ENCODE data around the gene LRGUK.
A peak's percentile ranks its signal among the peaks of the same experiment; 100 is the strongest.
"Not testable (repeated sequence)": the region's sequence is repeated elsewhere in the genome, so short reads cannot be mapped to it uniquely, and the experiment has no call there.

LRGUK gene, protein sequence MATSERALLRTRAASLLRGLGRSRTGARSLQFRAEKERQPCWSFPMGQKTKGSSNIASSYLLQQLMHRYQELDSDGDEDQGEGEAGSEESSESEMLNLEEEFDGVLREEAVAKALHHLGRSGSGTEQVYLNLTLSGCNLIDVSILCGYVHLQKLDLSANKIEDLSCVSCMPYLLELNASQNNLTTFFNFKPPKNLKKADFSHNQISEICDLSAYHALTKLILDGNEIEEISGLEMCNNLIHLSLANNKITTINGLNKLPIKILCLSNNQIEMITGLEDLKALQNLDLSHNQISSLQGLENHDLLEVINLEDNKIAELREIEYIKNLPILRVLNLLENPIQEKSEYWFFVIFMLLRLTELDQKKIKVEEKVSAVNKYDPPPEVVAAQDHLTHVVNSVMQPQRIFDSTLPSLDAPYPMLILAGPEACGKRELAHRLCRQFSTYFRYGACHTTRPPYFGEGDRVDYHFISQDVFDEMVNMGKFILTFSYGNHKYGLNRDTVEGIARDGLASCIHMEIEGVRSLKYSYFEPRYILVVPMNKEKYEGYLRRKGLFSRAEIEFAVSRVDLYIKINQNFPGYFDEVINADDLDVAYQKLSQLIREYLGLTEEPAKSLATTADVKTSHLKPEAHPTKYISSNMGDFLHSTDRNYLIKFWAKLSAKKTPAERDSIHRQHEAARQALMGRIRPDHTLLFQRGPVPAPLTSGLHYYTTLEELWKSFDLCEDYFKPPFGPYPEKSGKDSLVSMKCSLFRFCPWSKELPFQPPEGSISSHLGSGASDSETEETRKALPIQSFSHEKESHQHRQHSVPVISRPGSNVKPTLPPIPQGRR

DNA sequence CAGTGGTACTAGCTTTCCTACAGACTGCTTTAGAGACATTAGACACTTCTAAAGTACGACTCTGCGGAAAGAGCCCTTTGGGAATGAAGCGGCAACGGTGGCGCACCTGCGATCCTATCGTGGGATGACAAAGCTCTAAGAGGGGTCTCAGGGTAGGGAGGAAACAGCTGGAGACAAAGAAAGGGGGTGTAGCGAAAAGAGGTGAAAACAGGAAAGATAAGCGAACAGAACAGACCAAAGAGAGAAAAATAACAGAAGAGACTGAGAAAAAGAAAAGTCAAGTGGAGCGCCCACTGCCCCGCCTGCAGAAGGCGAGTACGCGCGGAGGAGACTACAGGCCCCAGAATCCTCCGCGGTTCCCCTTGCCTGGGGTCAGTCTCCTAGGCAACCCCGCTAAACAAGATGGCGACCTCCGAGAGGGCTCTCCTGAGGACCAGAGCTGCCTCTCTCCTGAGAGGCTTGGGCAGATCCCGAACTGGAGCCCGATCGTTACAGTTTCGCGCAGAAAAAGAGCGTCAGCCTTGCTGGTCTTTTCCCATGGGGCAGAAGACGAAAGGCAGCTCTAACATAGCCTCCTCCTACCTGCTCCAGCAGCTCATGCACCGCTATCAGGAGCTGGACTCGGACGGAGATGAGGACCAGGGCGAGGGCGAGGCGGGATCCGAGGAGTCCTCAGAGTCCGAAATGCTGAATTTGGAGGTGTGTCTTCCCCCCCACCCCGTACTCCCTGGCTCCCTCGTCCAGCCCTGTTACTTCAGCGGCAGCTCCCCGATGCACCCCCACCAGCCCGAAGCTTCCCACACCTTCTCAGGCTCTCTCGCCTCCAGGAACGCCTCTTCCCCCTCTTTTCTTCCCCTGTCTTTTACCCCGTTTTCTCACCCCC, at the start of gene LRGUK:
TSS of gene LRGUK (plus strand) at position 375 of the 883 bp plus-strand sequence. CDS start at position 403, 28 bp downstream.
- no peak within 1 kb of the TSS for H3K27ac ChIP-seq
- peak; percentile 80 for DNase-seq (ENCODE audit: low spot score)
- H3K4me3 ChIP-seq = peak within 1 kb of the TSS; percentile 83
- TF ChIP-seq, protein P1, sequence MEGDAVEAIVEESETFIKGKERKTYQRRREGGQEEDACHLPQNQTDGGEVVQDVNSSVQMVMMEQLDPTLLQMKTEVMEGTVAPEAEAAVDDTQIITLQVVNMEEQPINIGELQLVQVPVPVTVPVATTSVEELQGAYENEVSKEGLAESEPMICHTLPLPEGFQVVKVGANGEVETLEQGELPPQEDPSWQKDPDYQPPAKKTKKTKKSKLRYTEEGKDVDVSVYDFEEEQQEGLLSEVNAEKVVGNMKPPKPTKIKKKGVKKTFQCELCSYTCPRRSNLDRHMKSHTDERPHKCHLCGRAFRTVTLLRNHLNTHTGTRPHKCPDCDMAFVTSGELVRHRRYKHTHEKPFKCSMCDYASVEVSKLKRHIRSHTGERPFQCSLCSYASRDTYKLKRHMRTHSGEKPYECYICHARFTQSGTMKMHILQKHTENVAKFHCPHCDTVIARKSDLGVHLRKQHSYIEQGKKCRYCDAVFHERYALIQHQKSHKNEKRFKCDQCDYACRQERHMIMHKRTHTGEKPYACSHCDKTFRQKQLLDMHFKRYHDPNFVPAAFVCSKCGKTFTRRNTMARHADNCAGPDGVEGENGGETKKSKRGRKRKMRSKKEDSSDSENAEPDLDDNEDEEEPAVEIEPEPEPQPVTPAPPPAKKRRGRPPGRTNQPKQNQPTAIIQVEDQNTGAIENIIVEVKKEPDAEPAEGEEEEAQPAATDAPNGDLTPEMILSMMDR (IDR thresholded peaks at IDR 0.05) = no peak

DNA sequence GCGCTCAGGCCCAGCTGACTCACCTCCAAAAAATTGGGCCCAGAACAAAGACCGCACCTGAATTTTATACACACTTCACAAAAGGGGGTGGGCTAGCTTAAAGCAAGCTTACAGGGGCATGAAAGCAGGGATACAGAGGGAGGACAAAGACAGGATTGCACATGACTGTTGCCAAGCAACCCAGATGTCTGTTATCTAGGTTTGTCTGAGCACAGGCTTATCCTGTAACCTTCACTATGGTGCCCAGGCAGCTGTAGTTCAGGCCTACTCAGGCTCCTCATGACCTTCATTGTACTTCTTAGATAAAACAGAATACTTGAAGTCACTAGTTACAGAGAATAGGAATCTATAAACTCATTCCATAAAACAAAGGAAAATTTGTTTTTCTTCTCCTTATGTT, 49.6 kb upstream of the LRGUK start:
- not testable (repeated sequence) for H3K27ac ChIP-seq; DNase-seq (ENCODE audit: low spot score); H3K4me3 ChIP-seq

DNA sequence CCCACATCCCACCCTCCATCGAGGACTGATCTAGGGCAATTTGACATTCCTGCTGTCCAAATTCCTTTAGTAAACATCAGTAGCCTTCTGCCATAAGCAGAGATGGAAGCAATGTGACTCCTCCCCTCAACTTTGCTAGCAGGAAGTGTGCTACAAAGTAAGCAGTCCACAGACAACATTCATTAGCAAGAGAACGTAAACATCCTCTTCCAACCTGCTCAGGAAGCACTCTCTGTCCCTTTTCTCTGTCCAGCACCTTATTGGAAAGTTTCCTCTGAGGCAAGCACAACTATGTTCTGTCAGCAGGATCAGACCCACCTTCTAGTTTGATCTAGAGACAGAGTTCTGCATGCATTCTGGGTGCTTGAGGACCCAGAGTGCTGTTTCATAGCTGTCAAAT, 48.1 kb upstream of the LRGUK start:
- DNase-seq (ENCODE audit: low spot score) = no peak
- Histone ChIP-seq H3K27ac (no peak overlapping the region), H3K4me3 (no peak overlapping the region)
- TF ChIP-seq, protein P1 (IDR thresholded peaks at IDR 0.05) = no peak

DNA sequence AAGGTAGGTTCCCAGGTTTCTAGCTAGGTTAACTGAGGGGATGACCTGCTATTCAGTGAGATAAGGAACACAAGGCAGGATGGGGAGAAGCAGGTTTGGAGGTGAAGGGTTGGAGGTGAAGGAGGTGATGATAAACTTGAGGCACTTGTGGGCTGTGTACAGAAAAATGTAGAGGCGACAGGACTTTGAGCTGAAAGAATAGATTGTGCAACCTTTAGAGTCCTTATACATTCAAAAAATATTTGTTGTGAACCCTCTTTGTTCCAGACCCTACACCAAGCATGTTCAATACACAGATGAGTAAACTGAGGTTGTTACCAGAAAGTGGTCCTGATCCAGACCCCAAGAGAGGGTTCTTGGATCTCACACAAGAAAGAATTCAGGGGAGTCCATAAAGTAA, 45.4 kb upstream of the LRGUK start:
- TF ChIP-seq, protein P1 (IDR thresholded peaks at IDR 0.05) = no peak
- DNase-seq (ENCODE audit: low spot score) = no peak
- Histone ChIP-seq H3K4me3 (no peak overlapping the region), H3K27ac (no peak overlapping the region)

DNA sequence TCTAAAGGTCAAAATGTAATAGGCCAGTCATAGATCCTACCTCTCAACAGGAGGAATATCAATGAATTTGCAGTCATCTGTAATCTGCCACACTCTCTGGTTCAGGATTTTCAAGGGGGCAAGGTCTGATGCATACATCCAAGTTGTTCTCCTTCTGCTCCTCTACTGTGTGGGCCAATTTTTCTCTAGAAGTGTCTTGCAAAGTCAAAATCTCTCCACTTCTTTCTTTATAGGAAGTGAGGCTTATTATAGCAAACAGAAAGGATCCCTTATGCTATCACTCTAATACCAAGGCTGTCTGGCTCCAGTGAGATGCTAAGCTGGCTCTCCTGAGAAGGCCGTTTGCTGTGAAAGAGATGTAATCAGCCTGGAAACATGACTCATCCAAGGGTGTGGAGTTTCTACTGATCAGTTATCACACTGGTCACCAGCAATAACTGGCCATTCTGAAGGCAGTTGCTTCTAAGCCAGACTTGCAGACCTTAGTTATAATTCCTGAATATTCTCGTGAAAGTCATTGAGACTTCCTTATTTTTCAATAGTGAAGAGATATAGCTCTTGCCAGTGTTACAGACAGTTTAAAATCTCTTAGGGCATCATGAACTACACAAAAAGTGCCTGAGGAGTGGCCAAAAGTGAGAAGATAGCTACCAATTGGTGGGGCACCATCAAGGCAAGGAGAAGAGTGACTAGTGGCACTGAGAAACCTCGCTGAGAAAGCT, 43.2 kb upstream of the LRGUK start:
- no peak overlapping the region for H3K4me3 ChIP-seq
- TF ChIP-seq, protein P1 (IDR thresholded peaks at IDR 0.05) = no peak
- peak overlapping the region in 1 of 2 donors; percentile 58 for H3K27ac ChIP-seq
- peak; percentile 16 for DNase-seq (ENCODE audit: low spot score)

DNA sequence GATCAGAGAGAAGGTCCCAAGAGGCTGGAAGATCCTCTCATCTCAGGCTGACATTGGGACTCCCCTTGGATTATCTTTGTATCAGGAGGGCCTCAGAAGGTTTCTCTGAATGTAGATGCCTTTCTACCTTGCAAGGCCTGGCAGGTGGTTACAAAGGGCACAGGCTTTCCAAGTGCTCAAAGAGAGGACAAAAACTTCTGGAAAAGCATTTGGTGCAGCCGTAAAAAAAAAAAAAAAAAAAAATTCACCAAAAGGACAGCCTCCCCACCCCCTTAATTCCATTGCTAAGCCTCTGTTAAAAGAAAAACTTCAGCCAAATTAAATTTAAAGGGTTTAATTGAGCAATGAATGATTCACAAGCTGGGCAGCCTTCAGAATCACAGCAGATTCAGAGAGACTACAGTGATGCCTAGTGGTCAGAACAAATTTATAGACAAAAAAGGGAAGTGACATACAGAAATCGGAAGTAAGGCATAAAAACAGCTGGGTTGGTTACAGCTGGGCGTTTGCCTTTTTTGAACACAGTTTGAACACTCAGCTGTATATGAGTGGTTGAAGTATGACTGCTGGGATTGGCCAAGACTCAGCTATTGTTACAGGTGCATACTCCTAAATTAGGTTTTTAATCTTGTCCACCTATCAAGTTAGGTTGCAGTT, 42.5 kb upstream of the LRGUK start:
- DNase-seq (ENCODE audit: low spot score) = peak; percentile 12
- TF ChIP-seq, protein P1 (IDR thresholded peaks at IDR 0.05) = no peak
- no peak overlapping the region for H3K4me3 ChIP-seq
- peak overlapping the region in 1 of 2 donors; percentile 58 for H3K27ac ChIP-seq

Data from coronary artery (tissue), 2 donors.